ENCODE results near the gene GAP43. TPM values are rescaled to one million over a fixed set of nuclear protein-coding genes. Genes with fewer than 3 reads are reported as not detected.

GAP43 gene
- total RNA-seq, 1 donor from 2014 or later = 42.9 TPM

DNA sequence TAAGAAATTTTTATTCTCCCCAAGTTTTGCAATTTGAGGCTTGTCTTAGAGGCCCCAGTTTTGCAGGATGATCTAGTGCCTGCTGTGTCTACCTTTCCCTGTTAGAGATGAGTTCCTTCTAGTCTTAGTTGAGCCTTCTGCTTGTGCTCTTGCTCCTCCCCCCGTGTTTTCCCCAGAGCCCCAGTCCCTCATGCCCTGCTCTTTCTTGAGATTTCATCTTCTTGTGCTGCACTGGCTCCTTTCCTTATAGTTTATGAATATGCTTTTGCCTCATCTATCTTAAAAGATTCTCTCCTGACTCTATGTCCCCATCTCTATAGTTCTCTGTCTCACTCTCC lies 4.7 kb downstream of the GAP43 start:
- peaks cover 36% of the 10 kb centered on the region for H3K4me1 Mint-ChIP-seq
- no peak overlapping the region for H3K4me3 Mint-ChIP-seq
- H3K27me3 Mint-ChIP-seq (ENCODE audit: low read depth) = peaks cover 26% of the 10 kb centered on the region
- H3K27ac Mint-ChIP-seq (ENCODE audit: unreplicated experiment) = no peak overlapping the region
- TF ChIP-seq, protein P1, sequence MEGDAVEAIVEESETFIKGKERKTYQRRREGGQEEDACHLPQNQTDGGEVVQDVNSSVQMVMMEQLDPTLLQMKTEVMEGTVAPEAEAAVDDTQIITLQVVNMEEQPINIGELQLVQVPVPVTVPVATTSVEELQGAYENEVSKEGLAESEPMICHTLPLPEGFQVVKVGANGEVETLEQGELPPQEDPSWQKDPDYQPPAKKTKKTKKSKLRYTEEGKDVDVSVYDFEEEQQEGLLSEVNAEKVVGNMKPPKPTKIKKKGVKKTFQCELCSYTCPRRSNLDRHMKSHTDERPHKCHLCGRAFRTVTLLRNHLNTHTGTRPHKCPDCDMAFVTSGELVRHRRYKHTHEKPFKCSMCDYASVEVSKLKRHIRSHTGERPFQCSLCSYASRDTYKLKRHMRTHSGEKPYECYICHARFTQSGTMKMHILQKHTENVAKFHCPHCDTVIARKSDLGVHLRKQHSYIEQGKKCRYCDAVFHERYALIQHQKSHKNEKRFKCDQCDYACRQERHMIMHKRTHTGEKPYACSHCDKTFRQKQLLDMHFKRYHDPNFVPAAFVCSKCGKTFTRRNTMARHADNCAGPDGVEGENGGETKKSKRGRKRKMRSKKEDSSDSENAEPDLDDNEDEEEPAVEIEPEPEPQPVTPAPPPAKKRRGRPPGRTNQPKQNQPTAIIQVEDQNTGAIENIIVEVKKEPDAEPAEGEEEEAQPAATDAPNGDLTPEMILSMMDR (conservative IDR thresholded peaks at IDR 0.05) = no peak
- DNase-seq (ENCODE audit: low read depth, low spot score) = no peak
- no peaks in the 10 kb centered on the region for H3K9me3 Mint-ChIP-seq
- no peaks in the 10 kb centered on the region for H3K36me3 Mint-ChIP-seq (ENCODE audit: low read depth)

DNA sequence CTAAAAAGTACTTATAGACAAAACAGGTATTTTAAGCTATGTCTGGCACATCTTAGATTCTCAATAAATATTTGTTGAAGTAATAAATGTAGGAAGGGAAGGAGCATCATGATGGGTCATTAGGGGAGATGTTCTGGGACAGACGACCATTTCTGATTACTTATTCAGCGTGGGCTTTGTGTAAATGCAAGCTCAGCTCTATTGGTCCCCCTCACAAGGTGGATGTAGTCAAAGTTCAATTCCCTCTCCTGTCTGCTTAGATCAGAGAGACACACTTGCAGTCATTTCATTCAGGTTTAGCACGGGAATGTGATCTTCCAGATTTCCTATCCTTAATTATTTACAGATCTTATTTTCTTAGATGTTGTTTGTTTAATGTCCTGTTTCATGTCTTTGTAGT lies 7.5 kb downstream of the GAP43 start:
- Mint-ChIP-seq H3K27me3 (ENCODE audit: low read depth) (peaks cover 4% of the 10 kb centered on the region), H3K36me3 (ENCODE audit: low read depth) (no peaks in the 10 kb centered on the region), H3K4me3 (no peak overlapping the region), H3K4me1 (peaks cover 16% of the 10 kb centered on the region), H3K27ac (ENCODE audit: unreplicated experiment) (no peak overlapping the region), H3K9me3 (no peaks in the 10 kb centered on the region)
- TF ChIP-seq, protein P1 (conservative IDR thresholded peaks at IDR 0.05) = no peak
- no peak for DNase-seq (ENCODE audit: low read depth, low spot score)

DNA sequence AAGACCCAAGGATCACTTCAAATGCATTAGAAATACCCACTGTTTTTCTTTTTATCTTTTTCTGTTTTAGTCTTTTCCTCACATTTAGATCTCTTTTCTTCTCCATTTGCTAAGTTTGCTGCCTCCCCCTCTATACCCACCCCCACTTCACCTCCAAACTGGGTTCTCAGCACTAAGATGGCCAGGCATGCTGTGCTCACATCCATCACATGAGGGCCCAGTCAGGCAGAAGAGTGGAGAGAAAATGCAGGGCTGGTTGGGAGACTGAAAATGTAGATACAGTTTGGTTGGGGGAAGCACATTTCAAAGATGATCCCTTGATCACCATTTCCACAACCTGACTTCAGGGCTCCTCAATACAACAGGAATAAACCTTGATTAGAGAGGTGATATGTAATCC lies 8.7 kb downstream of the GAP43 start:
- no peak for DNase-seq (ENCODE audit: low read depth, low spot score)
- Mint-ChIP-seq H3K36me3 (ENCODE audit: low read depth) (no peaks in the 10 kb centered on the region), H3K9me3 (no peaks in the 10 kb centered on the region), H3K27ac (ENCODE audit: unreplicated experiment) (no peak overlapping the region), H3K4me1 (peaks cover 5% of the 10 kb centered on the region), H3K4me3 (no peak overlapping the region), H3K27me3 (ENCODE audit: low read depth) (no peaks in the 10 kb centered on the region)
- TF ChIP-seq, protein P1 (conservative IDR thresholded peaks at IDR 0.05) = no peak

DNA sequence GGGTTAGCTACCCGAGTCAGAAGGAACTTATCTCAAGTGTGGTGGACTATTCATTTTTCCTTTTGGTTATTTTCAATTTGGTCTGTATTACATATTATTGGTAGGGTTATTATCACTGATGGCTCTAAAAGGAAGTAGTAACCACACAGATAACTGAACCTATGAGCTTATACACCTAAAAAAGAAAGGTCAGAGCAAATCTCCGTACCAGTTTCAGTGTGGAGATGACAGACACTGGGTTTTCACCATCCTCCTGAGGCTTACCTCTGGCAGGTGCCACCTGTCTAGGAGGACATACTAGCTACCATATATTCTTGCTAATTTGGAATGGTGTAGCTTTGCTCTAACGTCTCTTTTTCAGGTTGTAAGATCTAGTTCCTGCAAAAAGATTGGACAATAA lies 10.2 kb downstream of the GAP43 start:
- peaks cover under 1% of the 10 kb centered on the region for H3K9me3 Mint-ChIP-seq
- H3K36me3 Mint-ChIP-seq (ENCODE audit: low read depth) = peaks cover under 1% of the 10 kb centered on the region
- H3K27ac Mint-ChIP-seq (ENCODE audit: unreplicated experiment) = no peak overlapping the region
- no peak for DNase-seq (ENCODE audit: low read depth, low spot score)
- TF ChIP-seq, protein P1 (conservative IDR thresholded peaks at IDR 0.05) = no peak
- H3K4me1 Mint-ChIP-seq = peaks cover 2% of the 10 kb centered on the region
- no peak overlapping the region for H3K4me3 Mint-ChIP-seq
- no peaks in the 10 kb centered on the region for H3K27me3 Mint-ChIP-seq (ENCODE audit: low read depth)

DNA sequence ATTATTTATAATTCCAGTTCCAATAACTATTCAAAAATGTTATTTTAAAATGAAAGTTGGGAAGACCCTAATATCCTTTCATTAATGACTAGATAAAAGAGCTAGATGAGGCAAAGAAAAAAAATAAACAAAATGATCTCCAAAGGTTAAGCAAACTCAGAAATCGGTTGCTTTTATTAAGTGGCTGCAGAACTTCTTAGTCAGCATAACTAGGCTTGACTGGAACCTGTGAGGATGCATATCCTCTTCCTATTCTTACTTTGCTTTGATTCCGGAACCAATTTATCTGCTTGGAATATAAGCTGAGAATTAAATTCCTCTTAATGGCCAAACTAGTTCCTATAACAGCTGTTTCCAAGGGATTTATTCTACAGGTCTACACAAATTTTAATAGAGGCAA lies 10.7 kb downstream of the GAP43 start:
- Mint-ChIP-seq H3K27me3 (ENCODE audit: low read depth) (no peaks in the 10 kb centered on the region), H3K36me3 (ENCODE audit: low read depth) (peaks cover 3% of the 10 kb centered on the region), H3K4me3 (no peak overlapping the region), H3K27ac (ENCODE audit: unreplicated experiment) (no peak overlapping the region), H3K4me1 (peaks cover 5% of the 10 kb centered on the region), H3K9me3 (peaks cover 3% of the 10 kb centered on the region)
- DNase-seq (ENCODE audit: low read depth, low spot score) = no peak
- TF ChIP-seq, protein P1 (conservative IDR thresholded peaks at IDR 0.05) = no peak

DNA sequence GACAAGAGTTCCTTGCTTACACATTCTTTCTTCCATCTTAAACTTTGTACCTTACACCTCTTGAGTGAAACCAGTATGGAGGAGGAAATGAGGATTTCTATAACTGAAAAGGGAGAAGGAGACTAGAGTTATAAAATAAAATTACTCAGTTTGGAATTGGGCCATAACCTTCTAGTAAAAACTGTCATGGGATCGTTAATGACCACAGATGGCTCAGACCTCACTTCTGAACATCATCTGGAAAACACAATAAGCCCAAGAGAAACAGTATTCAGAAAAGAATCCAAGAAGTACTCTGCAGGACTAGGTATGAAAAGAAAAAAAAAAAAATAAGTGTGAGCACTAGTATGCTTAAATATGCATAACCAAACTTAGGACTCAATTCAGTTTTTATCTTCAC lies 12.1 kb downstream of the GAP43 start:
- Mint-ChIP-seq H3K27me3 (ENCODE audit: low read depth) (no peaks in the 10 kb centered on the region), H3K36me3 (ENCODE audit: low read depth) (peaks cover 3% of the 10 kb centered on the region), H3K4me1 (peaks cover 5% of the 10 kb centered on the region), H3K9me3 (peaks cover 3% of the 10 kb centered on the region), H3K4me3 (no peak overlapping the region), H3K27ac (ENCODE audit: unreplicated experiment) (no peak overlapping the region)
- no peak for DNase-seq (ENCODE audit: low read depth, low spot score)
- TF ChIP-seq, protein P1 (conservative IDR thresholded peaks at IDR 0.05) = no peak

Data from neural crest cell (in vitro differentiated cells).